Ascending aorta (tissue), 2 donors: ENCODE data around the gene ULK4. TPM values are rescaled to one million over a fixed set of nuclear protein-coding genes. Genes with fewer than 3 reads are reported as not detected.

Source experiments
- DNase-seq, 2 donors: peaks; one replicate each; pipeline ENCODE4 v3.0.0-alpha.2; 2019; ENCODE audit warnings: low spot score in 2 of 2
- H3K27ac ChIP-seq, 2 donors: fragments of 200-600 bp; sonication (generic); one replicate each; pipeline ENCODE4 v1.5.1; 2016 to 2017; ENCODE audit warnings: mild to moderate bottlenecking in 1 of 2
- H3K27me3 ChIP-seq: fragments of 200-600 bp; sonication (generic); one replicate; pipeline ENCODE4 v1.5.1; 2017
- H3K36me3 ChIP-seq, 2 donors: fragments of 200-600 bp; sonication (generic); one replicate each; pipeline ENCODE4 v1.5.1; 2016
- H3K4me1 ChIP-seq, 2 donors: fragments of 200-600 bp; sonication (generic); one replicate each; pipeline ENCODE4 v1.5.1; 2016 to 2017; ENCODE audit warnings: mild to moderate bottlenecking in 1 of 2
- H3K4me3 ChIP-seq, 2 donors: fragments of 200-600 bp; sonication (generic); one replicate each; pipeline ENCODE4 v1.5.1; 2016 to 2017; ENCODE audit warnings: mild to moderate bottlenecking in 1 of 2
- H3K9me3 ChIP-seq, 2 donors: fragments of 200-600 bp; sonication (generic); one replicate each; pipeline ENCODE4 v1.5.1; 2016
- intact Hi-C: fragments of 100-400 bp; cut with DNase I; formaldehyde crosslinking; loops from one replicate; pipeline ENCODE4 v1.15.1; 2023
- total RNA-seq: library from RNA; depleted of rRNA; stranded (reverse); fragments of >200 nt; gene quantifications from one replicate; pipeline ENCODE4 v1.1.0, GENCODE V29; 2016
- TF ChIP-seq, protein P1 (sequence below), 3 experiments: fragments of 200-600 bp in 2 of 3; fragments of 450-650 bp in 1 of 3; sonication (generic) in 2 of 3; IDR thresholded peaks; one replicate each; pipeline ENCODE4 v1.5.1; 2016 to 2019; ENCODE audit warnings: antibody characterized with exemption in 3 of 3, mild to moderate bottlenecking in 1 of 3, moderate library complexity in 1 of 3

ULK4 gene
- total RNA-seq, 1 donor from 2014 or later: 4.2 TPM

DNA sequence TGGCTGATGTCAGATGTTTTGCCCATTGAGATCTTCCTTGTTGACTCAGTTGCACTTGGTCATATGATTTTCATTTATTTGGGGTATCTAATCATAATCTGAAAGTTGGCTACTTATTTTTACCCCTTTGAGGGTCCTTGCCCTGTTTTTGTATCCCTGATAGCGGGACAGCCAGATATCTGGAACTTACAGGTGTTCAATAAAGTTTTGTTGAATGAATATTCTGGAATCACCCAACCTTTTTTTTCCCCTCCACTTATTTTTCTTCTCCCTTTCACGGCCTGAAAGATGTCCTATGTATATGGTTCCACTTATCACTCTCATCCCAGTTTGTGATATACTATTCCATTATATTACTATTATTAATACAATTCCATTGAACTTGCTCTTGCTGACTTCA, 749.8 kb downstream of the ULK4 start:
- Histone ChIP-seq H3K4me3 (no peak overlapping the region), H3K27ac (no peak overlapping the region), H3K4me1 (peaks cover 0 to 12% of the 10 kb centered on the region in 2 donors), H3K27me3 (no peaks in the 10 kb centered on the region), H3K9me3 (no peaks in the 10 kb centered on the region), H3K36me3 (no peaks in the 10 kb centered on the region)
- TF ChIP-seq, protein P1, sequence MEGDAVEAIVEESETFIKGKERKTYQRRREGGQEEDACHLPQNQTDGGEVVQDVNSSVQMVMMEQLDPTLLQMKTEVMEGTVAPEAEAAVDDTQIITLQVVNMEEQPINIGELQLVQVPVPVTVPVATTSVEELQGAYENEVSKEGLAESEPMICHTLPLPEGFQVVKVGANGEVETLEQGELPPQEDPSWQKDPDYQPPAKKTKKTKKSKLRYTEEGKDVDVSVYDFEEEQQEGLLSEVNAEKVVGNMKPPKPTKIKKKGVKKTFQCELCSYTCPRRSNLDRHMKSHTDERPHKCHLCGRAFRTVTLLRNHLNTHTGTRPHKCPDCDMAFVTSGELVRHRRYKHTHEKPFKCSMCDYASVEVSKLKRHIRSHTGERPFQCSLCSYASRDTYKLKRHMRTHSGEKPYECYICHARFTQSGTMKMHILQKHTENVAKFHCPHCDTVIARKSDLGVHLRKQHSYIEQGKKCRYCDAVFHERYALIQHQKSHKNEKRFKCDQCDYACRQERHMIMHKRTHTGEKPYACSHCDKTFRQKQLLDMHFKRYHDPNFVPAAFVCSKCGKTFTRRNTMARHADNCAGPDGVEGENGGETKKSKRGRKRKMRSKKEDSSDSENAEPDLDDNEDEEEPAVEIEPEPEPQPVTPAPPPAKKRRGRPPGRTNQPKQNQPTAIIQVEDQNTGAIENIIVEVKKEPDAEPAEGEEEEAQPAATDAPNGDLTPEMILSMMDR (IDR thresholded peaks at IDR 0.05): no peak
- intact Hi-C loops: no loop called here
- no peak for DNase-seq

DNA sequence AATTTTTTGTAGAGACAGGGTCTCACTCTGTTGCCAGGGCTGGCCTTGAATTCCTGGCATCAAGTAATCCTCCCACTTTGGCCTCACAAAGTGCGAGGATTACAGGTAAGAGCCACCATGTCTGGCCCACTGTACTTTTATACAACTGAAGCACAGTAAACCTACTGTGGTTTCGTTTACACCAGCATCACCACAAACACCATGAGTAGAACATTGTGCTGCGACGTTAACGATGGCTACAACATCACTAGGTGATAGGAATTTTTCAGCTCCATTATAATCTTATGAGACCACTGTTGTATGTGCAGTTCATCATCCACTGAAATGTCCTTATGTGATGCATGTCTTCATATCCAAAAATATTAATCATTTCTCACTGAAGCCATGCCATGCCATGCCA, 750.9 kb downstream of the ULK4 start:
- Histone ChIP-seq H3K4me1 (peaks cover 0 to 22% of the 10 kb centered on the region in 2 donors), H3K36me3 (no peaks in the 10 kb centered on the region), H3K9me3 (no peaks in the 10 kb centered on the region), H3K27me3 (no peaks in the 10 kb centered on the region), H3K4me3 (no peak overlapping the region), H3K27ac (no peak overlapping the region)
- TF ChIP-seq, protein P1 (IDR thresholded peaks at IDR 0.05): no peak
- DNase-seq: no peak
- intact Hi-C loops: no loop called here

DNA sequence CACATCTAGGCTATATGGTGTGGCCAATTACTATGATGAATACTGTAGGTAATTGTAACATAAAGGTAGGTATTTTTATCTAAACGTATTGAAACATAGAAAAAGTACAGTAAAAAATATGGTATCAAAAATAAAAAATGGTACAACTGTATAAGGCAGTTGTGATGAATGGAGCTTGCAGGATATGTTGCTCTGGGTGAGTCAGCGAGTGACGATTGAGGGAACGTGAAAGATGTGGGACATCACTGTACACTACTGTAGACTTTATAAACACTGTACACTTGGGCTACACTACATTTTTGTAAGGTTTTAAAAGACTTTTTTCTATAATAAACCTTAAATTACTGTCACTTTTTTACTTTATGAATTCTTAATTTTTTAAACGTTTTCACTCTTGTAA, 752.3 kb downstream of the ULK4 start:
- no peak for DNase-seq
- H3K4me3 ChIP-seq: no peak overlapping the region
- H3K27me3 ChIP-seq: no peaks in the 10 kb centered on the region
- intact Hi-C loops: no loop called here
- H3K9me3 ChIP-seq: no peaks in the 10 kb centered on the region
- no peaks in the 10 kb centered on the region for H3K36me3 ChIP-seq
- no peak overlapping the region for H3K27ac ChIP-seq
- TF ChIP-seq, protein P1 (IDR thresholded peaks at IDR 0.05): no peak
- peaks cover 0 to 21% of the 10 kb centered on the region in 2 donors for H3K4me1 ChIP-seq

DNA sequence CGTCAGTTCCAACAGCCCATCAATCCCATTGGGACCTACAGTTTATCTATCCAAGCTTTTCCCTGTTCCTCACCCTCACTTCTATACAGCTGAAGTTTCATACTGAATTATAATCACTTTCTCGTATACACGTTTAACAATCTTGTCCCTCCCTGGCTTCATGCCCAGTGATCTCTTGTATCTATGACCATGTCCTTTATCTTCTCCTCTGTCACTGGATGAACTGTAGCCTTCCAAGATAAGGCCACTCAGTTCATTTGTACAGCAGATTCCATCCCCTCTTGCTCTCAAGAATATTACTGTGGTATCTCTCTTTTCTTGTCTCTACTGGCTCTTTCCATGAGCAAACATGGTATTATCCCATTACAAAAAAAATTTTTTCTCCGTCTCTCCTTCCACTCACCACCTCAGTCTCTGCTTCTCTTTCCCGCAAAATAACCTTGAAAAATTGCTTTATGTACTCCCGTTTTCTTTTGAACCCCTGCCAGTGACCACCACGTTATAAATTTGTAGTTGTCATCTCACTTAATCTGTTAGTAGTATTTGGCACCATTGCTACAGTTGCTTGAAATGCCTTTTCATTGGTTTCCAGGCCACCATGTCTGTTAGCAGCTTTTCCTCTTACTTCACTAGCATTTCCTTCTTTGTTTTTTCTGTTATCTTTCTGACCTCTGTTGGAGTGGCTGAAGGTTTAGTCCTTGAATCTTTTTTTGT, 753.2 kb downstream of the ULK4 start:
- H3K27me3 ChIP-seq: no peaks in the 10 kb centered on the region
- TF ChIP-seq, protein P1 (IDR thresholded peaks at IDR 0.05): no peak
- peaks cover 0 to 30% of the 10 kb centered on the region in 2 donors for H3K4me1 ChIP-seq
- no peaks in the 10 kb centered on the region for H3K9me3 ChIP-seq
- no peak overlapping the region for H3K27ac ChIP-seq
- H3K4me3 ChIP-seq: no peak overlapping the region
- no peak for DNase-seq
- intact Hi-C loops: no loop called here
- no peaks in the 10 kb centered on the region for H3K36me3 ChIP-seq

DNA sequence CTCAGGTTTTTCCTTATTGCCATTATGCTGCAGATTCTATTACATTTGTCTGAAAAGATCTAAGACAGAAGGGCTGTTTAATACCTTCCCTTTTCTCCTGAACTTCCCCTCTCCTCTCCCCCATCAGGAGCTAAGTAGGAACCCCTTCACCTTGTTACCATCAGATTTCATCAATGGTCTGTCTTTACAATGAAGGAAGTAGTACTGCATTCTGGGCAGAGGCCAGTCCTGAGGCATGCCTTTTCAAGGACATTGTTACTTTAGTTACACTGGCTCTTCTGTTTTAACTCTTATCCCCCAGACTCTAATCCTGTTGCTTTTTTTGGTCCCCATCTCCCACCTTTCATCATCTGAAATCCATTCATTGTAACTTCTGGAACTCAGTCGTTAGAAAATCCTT, 754.5 kb downstream of the ULK4 start:
- Histone ChIP-seq H3K4me3 (no peak overlapping the region), H3K27me3 (no peaks in the 10 kb centered on the region), H3K36me3 (no peaks in the 10 kb centered on the region), H3K9me3 (no peaks in the 10 kb centered on the region), H3K4me1 (peaks cover 0 to 41% of the 10 kb centered on the region in 2 donors), H3K27ac (no peak overlapping the region)
- no peak for DNase-seq
- TF ChIP-seq, protein P1 (IDR thresholded peaks at IDR 0.05): no peak
- intact Hi-C loops: no loop called here
